ENCODE results near the gene IFI6.

IFI6 gene

GRCh38 chr1:27672750-27673112 is 739 bp upstream of the IFI6 start:
- DNase-seq (ENCODE audit: low read depth) = no peak

- no peak for DNase-seq (ENCODE audit: low read depth)
Observed at GRCh38 chr1:27669876-27670275, 2.1 kb downstream of the IFI6 start.

GRCh38 chr1:27668808-27669723 is 2.9 kb downstream of the IFI6 start:
- DNase-seq (ENCODE audit: low read depth) = peak; percentile 85

DNA sequence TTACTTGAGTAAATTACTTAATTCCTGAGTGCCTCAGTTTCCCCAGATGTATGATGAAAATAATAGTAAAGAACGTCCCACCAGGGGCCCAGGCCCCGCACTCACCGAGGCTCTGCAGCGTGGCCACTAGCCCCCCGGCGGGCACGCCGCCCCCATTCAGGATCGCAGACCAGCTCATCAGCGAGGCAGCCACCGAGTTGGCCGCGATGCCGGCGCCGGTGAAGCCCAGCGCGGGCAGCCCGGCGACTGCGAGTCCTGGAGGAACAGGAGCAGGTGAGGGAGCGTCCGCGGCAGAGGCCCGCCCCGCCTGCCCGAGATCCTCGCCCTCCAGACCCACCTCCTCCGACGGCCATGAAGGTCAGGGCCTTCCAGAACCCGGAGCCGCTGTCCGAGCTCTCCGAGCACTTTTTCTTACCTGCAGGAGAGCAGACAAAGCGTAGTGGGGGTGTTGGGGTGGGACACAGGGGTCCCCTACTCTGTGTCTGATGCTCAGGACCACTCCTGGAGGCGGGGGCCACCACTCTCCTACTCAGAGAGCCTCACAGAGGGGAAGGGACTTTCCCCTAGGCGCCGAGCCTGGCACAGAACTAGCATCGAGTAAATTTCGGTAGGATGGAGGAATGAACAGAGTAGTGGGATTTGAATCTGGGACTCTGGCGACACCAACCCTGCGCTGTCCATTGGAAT is 3.7 kb downstream of the IFI6 start:
- no peak for DNase-seq (ENCODE audit: low read depth)

DNA sequence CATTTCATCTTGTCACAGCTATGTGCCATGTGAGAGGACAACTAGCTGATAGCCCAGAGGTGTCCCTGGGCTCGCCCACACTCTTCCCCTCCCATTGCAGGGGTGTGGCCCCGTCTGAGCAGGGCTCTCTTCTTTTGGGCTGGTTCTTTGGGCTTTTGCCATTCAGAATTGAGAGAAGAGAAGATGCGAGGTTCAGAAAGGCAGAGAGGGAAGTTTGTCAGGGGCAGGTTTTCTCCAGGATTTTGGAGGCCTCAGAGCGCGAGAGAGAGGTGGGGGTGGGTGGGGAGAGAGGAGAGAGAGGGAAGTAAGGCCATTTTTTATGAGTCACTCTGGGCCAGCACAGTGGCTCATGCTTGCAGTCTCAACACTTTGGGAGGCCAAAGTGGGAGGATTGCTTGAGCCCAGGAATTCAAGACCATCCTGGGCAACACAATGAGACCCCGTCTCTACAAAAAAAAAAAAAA is 5.2 kb downstream of the IFI6 start:
- no peak for DNase-seq (ENCODE audit: low read depth)

GRCh38 chr1:27666294-27666693 is 5.7 kb downstream of the IFI6 start:
- DNase-seq (ENCODE audit: low read depth) = no peak

GRCh38 chr1:27665016-27665651 is 6.9 kb downstream of the IFI6 start:
- no peak for DNase-seq (ENCODE audit: low read depth)

- DNase-seq (ENCODE audit: low read depth) = no peak
Observed at GRCh38 chr1:27664291-27664690, 7.7 kb downstream of the IFI6 start.

GRCh38 chr1:27662707-27663393 is 9.1 kb downstream of the IFI6 start:
- DNase-seq (ENCODE audit: low read depth) = peak; percentile 92

DNA sequence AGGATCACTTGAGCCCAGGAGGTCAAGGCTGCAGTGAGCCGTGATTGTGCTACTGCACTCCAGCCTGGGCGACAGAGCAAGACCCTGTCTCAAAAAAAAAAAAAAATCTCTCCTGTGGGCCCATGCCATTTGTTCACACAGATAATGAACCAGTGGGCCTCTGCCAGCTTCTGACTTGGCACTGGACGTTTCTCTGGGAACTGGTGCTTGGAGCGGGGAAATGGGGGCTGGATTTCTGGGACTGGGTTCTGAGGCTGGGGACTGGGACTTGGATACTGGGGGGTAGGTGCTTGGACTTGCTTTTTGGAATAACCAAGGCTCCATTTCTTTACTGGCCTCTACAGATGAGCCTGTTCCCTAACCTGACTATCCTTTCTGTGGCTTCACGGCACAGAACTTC is 9.7 kb downstream of the IFI6 start:
- DNase-seq (ENCODE audit: low read depth) = no peak

DNA sequence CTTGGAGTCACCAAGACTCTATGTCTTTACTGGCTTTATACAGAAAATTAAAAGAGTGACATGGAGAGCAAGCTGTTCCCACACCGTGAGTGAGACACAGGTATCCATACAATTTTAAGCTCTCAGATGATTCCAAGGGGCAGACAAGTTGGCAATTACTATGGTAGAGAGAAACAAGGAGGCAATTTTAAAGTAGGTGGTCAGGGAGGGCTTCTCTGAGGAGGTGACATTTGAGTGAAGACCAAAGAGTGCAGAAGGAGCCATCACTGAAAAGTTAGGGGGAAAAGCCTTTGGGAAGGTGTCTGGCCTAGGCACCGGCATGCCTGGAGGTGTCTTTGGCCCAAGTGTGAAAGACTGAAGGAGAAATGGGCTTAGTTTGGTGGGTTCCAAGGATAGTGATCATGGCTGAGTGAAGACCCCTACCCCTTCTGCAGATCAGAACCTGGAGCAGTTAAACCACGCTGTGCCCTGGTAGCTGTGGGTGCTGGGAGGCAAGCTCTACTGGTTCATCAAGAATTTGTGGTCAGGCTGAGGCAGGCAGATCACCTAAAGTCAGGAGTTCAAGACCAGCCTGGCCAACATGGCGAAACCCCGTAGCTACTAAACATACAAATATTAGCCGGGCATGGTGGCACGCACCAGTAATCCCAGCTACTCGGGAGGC is 10.4 kb downstream of the IFI6 start:
- no peak for DNase-seq (ENCODE audit: low read depth)

GRCh38 chr1:27660300-27660835 is 11.6 kb downstream of the IFI6 start:
- DNase-seq (ENCODE audit: low read depth) = no peak

DNA sequence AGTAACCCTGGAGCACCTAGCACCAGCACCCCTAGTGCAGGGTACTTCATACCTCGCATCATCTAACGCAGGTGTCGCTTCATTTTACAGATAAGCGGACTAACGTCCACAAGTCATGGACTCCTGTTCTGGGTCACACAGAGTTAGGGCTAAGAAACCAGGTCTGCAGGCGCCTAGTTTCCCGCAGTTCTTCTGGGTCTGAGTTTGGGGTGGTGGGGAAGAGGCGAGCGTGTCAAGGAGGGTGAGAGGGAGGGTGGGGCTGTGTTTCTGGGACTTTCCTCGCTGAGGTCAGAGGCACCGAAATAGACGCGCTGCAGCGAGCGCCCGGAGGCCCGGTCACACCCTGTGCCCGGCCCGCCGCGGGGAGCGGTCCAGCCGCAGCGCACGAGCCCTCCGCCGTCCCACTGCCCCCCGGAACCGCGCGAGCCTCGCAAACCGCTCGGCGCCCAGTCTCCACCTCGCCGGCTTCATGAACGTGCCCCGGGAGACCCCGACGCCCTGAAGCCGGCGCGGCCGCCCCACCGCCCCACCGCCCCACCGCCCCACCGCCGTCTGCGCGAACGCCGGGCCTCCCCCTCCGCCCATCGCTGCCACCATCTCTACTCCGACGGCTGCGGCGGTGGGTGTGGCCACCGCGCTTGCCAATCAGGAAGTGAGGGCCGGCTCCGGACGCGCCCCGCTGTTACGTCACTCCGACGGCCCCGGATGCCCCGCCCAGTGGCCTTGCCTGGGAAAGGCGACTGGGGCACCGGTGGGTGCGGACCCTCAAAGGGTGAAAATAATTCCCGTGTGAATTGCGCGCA is 12.3 kb downstream of the IFI6 start:
- DNase-seq (ENCODE audit: low read depth) = peak; percentile 77

- DNase-seq (ENCODE audit: low read depth) = no peak
Observed at GRCh38 chr1:27658951-27659496, 13.0 kb downstream of the IFI6 start.

GRCh38 chr1:27656157-27656893 is 15.7 kb downstream of the IFI6 start:
- no peak for DNase-seq (ENCODE audit: low read depth)

GRCh38 chr1:27655151-27655937 is 16.6 kb downstream of the IFI6 start:
- no peak for DNase-seq (ENCODE audit: low read depth)

DNA sequence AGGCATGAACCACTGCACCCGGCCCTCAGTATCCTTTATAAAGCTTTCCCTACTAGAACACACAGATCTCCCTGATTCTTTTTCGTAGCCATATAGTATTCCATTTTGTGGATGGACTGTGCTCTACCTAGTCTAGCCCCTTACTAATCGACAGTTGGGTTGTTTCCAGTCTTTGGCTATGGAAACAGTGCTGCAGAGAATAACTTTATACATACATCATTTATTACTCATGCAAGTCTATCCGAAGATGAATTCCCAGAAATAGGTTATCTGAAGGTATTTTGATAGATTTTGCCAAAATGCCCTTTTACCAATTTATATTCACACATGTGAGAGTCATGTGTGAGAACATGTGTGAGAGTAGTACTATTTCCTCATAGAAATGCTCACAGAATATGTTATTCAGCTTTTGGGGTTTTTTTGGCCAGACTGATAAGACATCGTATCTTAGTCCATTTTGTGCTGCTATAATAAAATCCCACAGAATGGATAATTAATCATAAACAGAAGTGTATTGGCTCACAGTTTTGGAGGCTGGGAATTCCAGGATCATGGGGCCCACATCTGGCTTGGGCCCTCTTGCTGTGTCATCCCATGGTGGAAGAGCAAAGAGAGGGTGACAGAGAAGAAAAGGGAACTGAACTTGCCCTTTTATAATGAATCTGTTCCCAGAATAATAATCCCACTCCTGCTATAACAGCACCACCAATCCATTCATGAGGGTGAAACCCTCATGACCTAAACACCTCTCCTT is 19.7 kb downstream of the IFI6 start:
- no peak for DNase-seq (ENCODE audit: low read depth)

Data from activated gamma-delta T cell treated with anti-CD3 and anti-CD28 coated beads, Interleukin-2, amount 50 U/mL, for 16 hours (primary cell).